PC-9 (cell line): ENCODE results near the gene SNCA. TPM values are rescaled to one million over a fixed set of nuclear protein-coding genes. Genes with fewer than 3 reads are reported as not detected.

Experiments used
- BruUV-seq: library from RNA; stranded (reverse); fragments of 400-500 nt; replicated peaks from 2 replicates; lab custom pipeline; 2021; lab: Mats Ljungman, UMichigan
- CTCF ChIA-PET: fragments of 300-600 bp; sonication (Branson Sonifier 250); formaldehyde crosslinking; loops from one replicate; lab custom pipeline; 2022; ENCODE audit warnings: antibody characterized with exemption; lab: Charles Lee
- POLR2A ChIA-PET: fragments of 300-600 bp; sonication (Branson Sonifier 250); formaldehyde crosslinking; loops from one replicate; lab custom pipeline; 2022; ENCODE audit warnings: antibody characterized with exemption; ENCODE audit not compliant: unreplicated experiment; lab: Charles Lee
- DNase-seq, 2 experiments: peaks; one replicate each; pipeline versions ENCODE4 v3.0.0 to v3.0.0-alpha.2; 2015 to 2022; ENCODE audit warnings: mixed read lengths in 1 of 2
- H2AFZ ChIP-seq: fragments of 200-600 bp; sonication (generic); 2 replicates; pipeline ENCODE4 v1.8.1; 2017; ENCODE audit warnings: antibody characterized with exemption
- H3F3A ChIP-seq: fragments of 200-600 bp; sonication (generic); 2 replicates; pipeline ENCODE4 v1.8.1; 2017; ENCODE audit warnings: antibody characterized with exemption, mild to moderate bottlenecking, low read depth; ENCODE audit not compliant: insufficient read depth
- H3K27ac ChIP-seq: fragments of 200-600 bp; sonication (generic); 2 replicates; pipeline ENCODE4 v1.6.1; 2016; ENCODE audit warnings: mixed run types
- H3K27me3 ChIP-seq: fragments of 200-600 bp; sonication (generic); 2 replicates; pipeline ENCODE4 v1.6.1; 2016; ENCODE audit warnings: low read depth, mixed run types; ENCODE audit not compliant: insufficient read depth
- H3K36me3 ChIP-seq: fragments of 200-600 bp; sonication (generic); 2 replicates; pipeline ENCODE4 v1.6.1; 2016; ENCODE audit warnings: low read depth, mixed run types
- H3K4me1 ChIP-seq: fragments of 200-600 bp; sonication (generic); replicated peaks from 2 replicates; pipeline ENCODE4 v1.6.1; 2016; ENCODE audit warnings: mixed run types; ENCODE audit not compliant: insufficient read depth
- H3K4me2 ChIP-seq: fragments of 200-600 bp; sonication (generic); 2 replicates; pipeline ENCODE4 v1.6.1; 2017; ENCODE audit warnings: mixed run types
- H3K4me3 ChIP-seq: fragments of 200-600 bp; sonication (generic); 2 replicates; pipeline ENCODE4 v1.6.1; 2016; ENCODE audit warnings: mixed run types
- H3K79me2 ChIP-seq: fragments of 200-600 bp; sonication (generic); 2 replicates; pipeline ENCODE4 v1.6.1; 2017; ENCODE audit warnings: low read depth, mixed run types
- H3K9me2 ChIP-seq: fragments of 200-600 bp; sonication (generic); 2 replicates; pipeline ENCODE4 v1.8.1; 2017; ENCODE audit warnings: mild to moderate bottlenecking; ENCODE audit not compliant: insufficient read depth
- H3K9me3 ChIP-seq: fragments of 200-600 bp; sonication (generic); 2 replicates; pipeline ENCODE4 v1.8.1; 2016; ENCODE audit warnings: low read depth; ENCODE audit not compliant: insufficient read depth
- H4K20me1 ChIP-seq: fragments of 200-600 bp; sonication (generic); 2 replicates; pipeline ENCODE4 v1.8.1; 2017; ENCODE audit not compliant: insufficient read depth
- CTCF ChIP-seq: fragments of 200-600 bp; sonication (generic); conservative IDR thresholded peaks from 2 replicates; pipeline ENCODE4 v1.6.1; 2017; ENCODE audit warnings: mixed run types, antibody characterized with exemption, mild to moderate bottlenecking, moderate library complexity
- EZH2 ChIP-seq: fragments of 200-600 bp; sonication (generic); IDR thresholded peaks from 2 replicates; pipeline ENCODE4 v1.8.0; 2017; ENCODE audit warnings: antibody characterized with exemption, low read depth
- intact Hi-C: fragments of 100-400 bp; cut with micrococcal nuclease; formaldehyde crosslinking; loops from one replicate; pipeline ENCODE4 v1.10.0; 2022; ENCODE audit not compliant: unreplicated experiment
- total RNA-seq: library from RNA; stranded (reverse); gene quantifications from 2 replicates; pipeline ENCODE4 v1.2.3, GENCODE V29; 2021

The SNCA gene
- total RNA-seq, 1 experiment from 2014 or later: 4.8 TPM

DNA sequence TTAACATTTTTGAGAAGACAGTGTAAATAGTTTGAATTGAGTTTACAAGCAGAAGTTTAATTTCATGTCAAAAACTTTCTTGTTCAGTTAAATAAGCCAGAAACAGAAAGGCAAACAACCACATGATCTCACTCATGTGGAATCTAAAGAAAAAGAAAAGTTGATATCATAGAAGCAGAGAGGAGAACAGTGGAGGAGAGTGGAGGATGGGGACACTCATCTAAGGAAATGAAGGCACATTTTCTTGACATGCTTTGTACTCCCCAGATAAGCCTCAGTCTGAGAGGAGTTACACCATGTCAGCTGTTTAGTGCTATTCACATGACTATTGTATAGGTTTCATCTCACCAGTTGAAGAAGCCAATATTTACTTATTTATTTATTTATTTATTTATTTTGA lies 13.5 kb downstream of the SNCA start:
- DNase-seq: no peak
- Histone ChIP-seq H3K27ac (no peak overlapping the region), H3K4me2 (no peak overlapping the region), H3K36me3 (no peaks in the 10 kb centered on the region), H3F3A (no peaks in the 10 kb centered on the region), H4K20me1 (no peaks in the 10 kb centered on the region), H3K4me1 (no peaks in the 10 kb centered on the region), H3K79me2 (no peaks in the 10 kb centered on the region), H2AFZ (no peak overlapping the region), H3K9me3 (no peaks in the 10 kb centered on the region), H3K4me3 (no peak overlapping the region), H3K27me3 (no peaks in the 10 kb centered on the region), H3K9me2 (no peaks in the 10 kb centered on the region)
- ChIA-PET CTCF (no interaction called here), POLR2A (no interaction called here)
- intact Hi-C loops: no loop called here
- TF ChIP-seq EZH2 (no peak), CTCF (no peak)
- BruUV-seq: no TSS peak

GRCh38 chr4:89821612-89822011 lies 15.3 kb downstream of the SNCA start:
- no peak overlapping the region for H3K4me2 ChIP-seq

GRCh38 chr4:89820010-89820409 lies 17.0 kb downstream of the SNCA start:
- Histone ChIP-seq H4K20me1 (no peaks in the 10 kb centered on the region), H3K9me2 (no peaks in the 10 kb centered on the region), H3K9me3 (no peaks in the 10 kb centered on the region), H3K36me3 (no peaks in the 10 kb centered on the region), H3F3A (no peaks in the 10 kb centered on the region), H3K27ac (no peak overlapping the region), H3K4me2 (no peak overlapping the region), H3K4me3 (no peak overlapping the region), H3K79me2 (no peaks in the 10 kb centered on the region), H2AFZ (no peak overlapping the region), H3K27me3 (no peaks in the 10 kb centered on the region), H3K4me1 (no peaks in the 10 kb centered on the region)
- BruUV-seq: no TSS peak
- intact Hi-C loops: no loop called here
- TF ChIP-seq EZH2 (no peak), CTCF (no peak)
- POLR2A ChIA-PET: no interaction called here
- no peak for DNase-seq
- CTCF ChIA-PET: no interaction called here

More at GRCh38 chr4:89821612-89822011, 15.3 kb downstream of the SNCA start:
- H2AFZ ChIP-seq: no peak overlapping the region
- TF ChIP-seq EZH2 (no peak), CTCF (no peak)
- no peak for DNase-seq
- no peaks in the 10 kb centered on the region for H3K9me3 ChIP-seq
- intact Hi-C loops: no loop called here
- H3K27ac ChIP-seq: no peak overlapping the region
- no peaks in the 10 kb centered on the region for H4K20me1 ChIP-seq
- no peaks in the 10 kb centered on the region for H3F3A ChIP-seq
- ChIA-PET POLR2A (no interaction called here), CTCF (no interaction called here)
- H3K4me3 ChIP-seq: no peak overlapping the region
- no peaks in the 10 kb centered on the region for H3K27me3 ChIP-seq
- H3K36me3 ChIP-seq: no peaks in the 10 kb centered on the region
- H3K4me1 ChIP-seq: no peaks in the 10 kb centered on the region
- BruUV-seq: no TSS peak
- no peaks in the 10 kb centered on the region for H3K79me2 ChIP-seq
- H3K9me2 ChIP-seq: no peaks in the 10 kb centered on the region
